ENCODE results near the gene USP12. TPM values are rescaled to one million over a fixed set of nuclear protein-coding genes. Genes with fewer than 3 reads are reported as not detected.
"Not testable (repeated sequence)": the region's sequence is repeated elsewhere in the genome, so short reads cannot be mapped to it uniquely, and the experiment has no call there.

Gene USP12
- total and polyA plus RNA-seq, 4 donors = 5.7 to 43.7 (median 11.9) TPM

DNA sequence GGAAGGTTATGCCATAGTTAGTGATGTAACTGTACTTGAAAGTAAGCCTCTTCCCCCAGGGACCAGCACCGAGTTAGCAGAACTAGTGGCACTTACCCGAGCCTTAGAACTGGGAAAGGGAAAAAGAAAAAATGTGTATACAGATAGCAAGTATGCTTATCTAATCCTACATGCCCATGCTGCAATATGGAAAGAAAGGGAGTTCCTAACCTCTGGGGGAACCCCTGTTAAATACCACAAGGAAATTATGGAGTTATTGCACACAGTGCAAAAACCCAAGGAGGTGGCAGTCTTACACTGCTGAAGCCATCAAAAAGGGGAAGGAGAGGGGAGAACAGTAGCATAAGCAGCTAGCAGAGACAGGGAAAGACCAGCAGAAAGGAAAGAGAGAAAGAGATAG lies 46.2 kb upstream of the USP12 start:
- H3K27ac ChIP-seq (ENCODE audit: low read depth in 1 of 2, low read length in 2 of 2); DNase-seq (ENCODE audit: low spot score); H3K4me3 ChIP-seq (ENCODE audit: low read depth in 1 of 3, low read length in 3 of 3); H3K9ac ChIP-seq (ENCODE audit: low read depth in 1 of 2, low read length in 2 of 2); H3K4me1 ChIP-seq (ENCODE audit: control insufficient read depth in 4 of 4, insufficient read depth in 4 of 4, low read length in 3 of 4); H3K27me3 ChIP-seq (ENCODE audit: control insufficient read depth in 4 of 4, insufficient read depth in 4 of 4, low read length in 3 of 4); H3K9me3 ChIP-seq (ENCODE audit: control insufficient read depth in 4 of 4, low read length in 3 of 4); H3K36me3 ChIP-seq (ENCODE audit: control insufficient read depth in 4 of 4, insufficient read depth in 3 of 4, low read depth in 1 of 4, low read length in 3 of 4): not testable (repeated sequence)
- WGBS = 80% methylated on average over 2 of the region's 2 CpGs

- DNase-seq (ENCODE audit: low spot score); H3K27me3 ChIP-seq (ENCODE audit: control insufficient read depth in 4 of 4, insufficient read depth in 4 of 4, low read length in 3 of 4); H3K4me3 ChIP-seq (ENCODE audit: low read depth in 1 of 3, low read length in 3 of 3); H3K27ac ChIP-seq (ENCODE audit: low read depth in 1 of 2, low read length in 2 of 2); H3K4me1 ChIP-seq (ENCODE audit: control insufficient read depth in 4 of 4, insufficient read depth in 4 of 4, low read length in 3 of 4); H3K9ac ChIP-seq (ENCODE audit: low read depth in 1 of 2, low read length in 2 of 2); H3K36me3 ChIP-seq (ENCODE audit: control insufficient read depth in 4 of 4, insufficient read depth in 3 of 4, low read depth in 1 of 4, low read length in 3 of 4); H3K9me3 ChIP-seq (ENCODE audit: control insufficient read depth in 4 of 4, low read length in 3 of 4): not testable (repeated sequence)
- 96% methylated on average over 5 of the region's 5 CpGs for WGBS
Measured at GRCh38 chr13:27213386-27213785, 41.8 kb upstream of the USP12 start.

- H3K27me3 ChIP-seq (ENCODE audit: control insufficient read depth in 4 of 4, insufficient read depth in 4 of 4, low read length in 3 of 4) = no peaks in the 10 kb centered on the region
- WGBS = 90% methylated on average over 17 of the region's 17 CpGs
- no peak for DNase-seq (ENCODE audit: low spot score)
- no peak overlapping the region for H3K9ac ChIP-seq (ENCODE audit: low read depth in 1 of 2, low read length in 2 of 2)
- H3K9me3 ChIP-seq (ENCODE audit: control insufficient read depth in 4 of 4, low read length in 3 of 4) = no peaks in the 10 kb centered on the region
- H3K4me3 ChIP-seq (ENCODE audit: low read depth in 1 of 3, low read length in 3 of 3) = no peak overlapping the region
- H3K36me3 ChIP-seq (ENCODE audit: control insufficient read depth in 4 of 4, insufficient read depth in 3 of 4, low read depth in 1 of 4, low read length in 3 of 4) = no peaks in the 10 kb centered on the region
- TF ChIP-seq HNF4A (conservative IDR thresholded peaks at IDR 0.05) (no peak), REST (IDR thresholded peaks at IDR 0.05) (no peak), HNF4G (IDR thresholded peaks at IDR 0.05) (no peak), JUND (IDR thresholded peaks at IDR 0.05) (no peak), NR2F2 (IDR thresholded peaks at IDR 0.05) (no peak), FOXA2 (IDR thresholded peaks at IDR 0.05) (no peak), ATF3 (IDR thresholded peaks at IDR 0.05) (no peak), YY1 (IDR thresholded peaks at IDR 0.05) (no peak)
- no peaks in the 10 kb centered on the region for H3K4me1 ChIP-seq (ENCODE audit: control insufficient read depth in 4 of 4, insufficient read depth in 4 of 4, low read length in 3 of 4)
- no peak overlapping the region for H3K27ac ChIP-seq (ENCODE audit: low read depth in 1 of 2, low read length in 2 of 2)
Measured at GRCh38 chr13:27211771-27212364, 40.3 kb upstream of the USP12 start.

DNA sequence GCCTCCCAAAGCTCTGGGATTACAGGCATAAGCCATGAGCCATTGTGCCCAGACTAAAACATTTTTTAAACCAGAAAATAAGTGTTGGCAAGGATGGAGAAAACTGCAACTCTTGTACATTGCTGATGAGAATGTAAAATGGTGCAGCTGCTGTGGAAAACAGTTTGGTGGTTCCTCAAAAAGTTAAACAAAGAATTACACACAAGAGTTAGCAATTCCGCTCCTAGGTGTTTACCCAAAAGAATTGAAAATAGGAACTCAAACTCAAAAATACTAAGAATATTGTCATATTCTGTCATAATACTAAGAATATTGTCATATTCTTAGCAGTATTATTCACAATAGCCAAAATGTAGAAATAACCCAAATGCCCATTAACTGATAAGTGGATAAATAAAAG lies 39.7 kb upstream of the USP12 start:
- no peaks in the 10 kb centered on the region for H3K27me3 ChIP-seq (ENCODE audit: control insufficient read depth in 4 of 4, insufficient read depth in 4 of 4, low read length in 3 of 4)
- H3K9ac ChIP-seq (ENCODE audit: low read depth in 1 of 2, low read length in 2 of 2) = no peak overlapping the region
- DNase-seq (ENCODE audit: low spot score) = no peak
- no peaks in the 10 kb centered on the region for H3K4me1 ChIP-seq (ENCODE audit: control insufficient read depth in 4 of 4, insufficient read depth in 4 of 4, low read length in 3 of 4)
- H3K27ac ChIP-seq (ENCODE audit: low read depth in 1 of 2, low read length in 2 of 2) = no peak overlapping the region
- TF ChIP-seq, protein P1, sequence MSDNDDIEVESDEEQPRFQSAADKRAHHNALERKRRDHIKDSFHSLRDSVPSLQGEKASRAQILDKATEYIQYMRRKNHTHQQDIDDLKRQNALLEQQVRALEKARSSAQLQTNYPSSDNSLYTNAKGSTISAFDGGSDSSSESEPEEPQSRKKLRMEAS (IDR thresholded peaks at IDR 0.05) = no peak
- TF ChIP-seq ATF3 (IDR thresholded peaks at IDR 0.05) (no peak), GABPA (IDR thresholded peaks at IDR 0.05 in 1 of 2, conservative IDR thresholded peaks at IDR 0.05 in 1 of 2) (no peak), NR2F2 (IDR thresholded peaks at IDR 0.05) (no peak), HNF4G (IDR thresholded peaks at IDR 0.05) (no peak), FOXA2 (IDR thresholded peaks at IDR 0.05) (no peak), EGR1 (IDR thresholded peaks at IDR 0.05; ENCODE audit: low read depth in 2 of 2) (no peak), YY1 (IDR thresholded peaks at IDR 0.05) (no peak), FOXA1 (IDR thresholded peaks at IDR 0.05) (no peak)
- WGBS = 96% methylated on average over 1 of the region's 1 CpG
- H3K36me3 ChIP-seq (ENCODE audit: control insufficient read depth in 4 of 4, insufficient read depth in 3 of 4, low read depth in 1 of 4, low read length in 3 of 4) = no peaks in the 10 kb centered on the region
- H3K9me3 ChIP-seq (ENCODE audit: control insufficient read depth in 4 of 4, low read length in 3 of 4) = no peaks in the 10 kb centered on the region
- H3K4me3 ChIP-seq (ENCODE audit: low read depth in 1 of 3, low read length in 3 of 3) = no peak overlapping the region

All from liver (tissue), 9 donors.